ENCODE data around the gene NIN.

Gene NIN

GRCh38 chr14:50772412-50772811, 58.5 kb downstream of the NIN start:
- no peak overlapping the region for H3K4me3 ChIP-seq (ENCODE audit: low read length)

GRCh38 chr14:50770586-50770985, 60.4 kb downstream of the NIN start:
- DNase-seq (ENCODE audit: low read depth): no peak
- no peak for TF ChIP-seq CTCF (conservative IDR thresholded peaks at IDR 0.05; ENCODE audit: low read depth, low read length)
- H3K4me3 ChIP-seq (ENCODE audit: low read length): no peak overlapping the region

More at GRCh38 chr14:50772412-50772811, 58.5 kb downstream of the NIN start:
- no peak for DNase-seq (ENCODE audit: low read depth)
- no peak for TF ChIP-seq CTCF (conservative IDR thresholded peaks at IDR 0.05; ENCODE audit: low read depth, low read length)

- no peak for DNase-seq (ENCODE audit: low read depth)
- no peak for TF ChIP-seq CTCF (conservative IDR thresholded peaks at IDR 0.05; ENCODE audit: low read depth, low read length)
- no peak overlapping the region for H3K4me3 ChIP-seq (ENCODE audit: low read length)
These were observed 61.0 kb downstream of the NIN start for GRCh38 chr14:50769863-50770500.

- no peak overlapping the region for H3K4me3 ChIP-seq (ENCODE audit: low read length)
- TF ChIP-seq CTCF (conservative IDR thresholded peaks at IDR 0.05; ENCODE audit: low read depth, low read length): no peak
- no peak for DNase-seq (ENCODE audit: low read depth)
These were observed 62.3 kb downstream of the NIN start for GRCh38 chr14:50768680-50769079.

- no peak overlapping the region for H3K4me3 ChIP-seq (ENCODE audit: low read length)
- DNase-seq (ENCODE audit: low read depth): peak; percentile 62
- TF ChIP-seq CTCF (conservative IDR thresholded peaks at IDR 0.05; ENCODE audit: low read depth, low read length): no peak
These were observed 64.5 kb downstream of the NIN start for GRCh38 chr14:50766338-50766886.

GRCh38 chr14:50763382-50764007, 67.5 kb downstream of the NIN start:
- H3K4me3 ChIP-seq (ENCODE audit: low read length): no peak overlapping the region

More at GRCh38 chr14:50763382-50764007, 67.5 kb downstream of the NIN start:
- no peak for TF ChIP-seq CTCF (conservative IDR thresholded peaks at IDR 0.05; ENCODE audit: low read depth, low read length)
- no peak for DNase-seq (ENCODE audit: low read depth)
